A549 (cell line): ENCODE results near the gene EEF1AKMT1. TPM values are rescaled to one million over a fixed set of nuclear protein-coding genes. Genes with fewer than 3 reads are reported as not detected.
A peak's percentile ranks its signal among the peaks of the same experiment; 100 is the strongest.

Experiments used
- ATAC-seq, 2 experiments: fragments of 200-7000 bp in 1 of 2; fragments of >200 bp in 1 of 2; cut with Nextera tagmentation in 1 of 2; cut with Tn5 transposase in 1 of 2; 3 replicates each; pipeline versions ENCODE4 v1.8.0 to v1.9.1; 2018 to 2020; ENCODE audit warnings: mild to moderate bottlenecking in 1 of 2, moderate library complexity in 1 of 2
- CTCF ChIA-PET: fragments of 300-600 bp; sonication (Branson Sonifier 250); formaldehyde crosslinking; extraction: SDS; loops from one replicate; lab custom pipeline; 2021; ENCODE audit warnings: antibody characterized with exemption, inconsistent platforms; lab: Yijun Ruan, JAX
- POLR2A ChIA-PET: fragments of 350-600 bp; formaldehyde crosslinking; extraction: SDS; loops from one replicate; lab custom pipeline; 2021; ENCODE audit warnings: antibody characterized with exemption, inconsistent platforms; lab: Yijun Ruan, JAX
- DNase-seq, 2 experiments: peaks; one replicate each; pipeline versions ENCODE4 v3.0.0 to v3.0.0-alpha.2; 2011 to 2016; ENCODE audit warnings: low read depth in 1 of 2, low spot score in 1 of 2
- FAIRE-seq: peaks from 2 replicates; lab custom pipeline; 2011; peaks lifted over from hg19 to GRCh38; lab: Jason Lieb, UNC
- H3K27ac ChIP-seq, 2 experiments: fragments of >200 bp; sonication (Bioruptor Twin); formaldehyde crosslinking; 3 replicates each; pipeline ENCODE4 v1.5.1; 2016 to 2017
- H3K4me1 ChIP-seq: fragments of >200 bp; sonication (Bioruptor Twin); formaldehyde crosslinking; 3 replicates; pipeline ENCODE4 v1.6.1; 2016
- H3K4me2 ChIP-seq: fragments of >200 bp; sonication (Bioruptor Twin); formaldehyde crosslinking; 3 replicates; pipeline ENCODE4 v1.6.1; 2016
- H3K4me3 ChIP-seq: fragments of >200 bp; sonication (Bioruptor Twin); formaldehyde crosslinking; 3 replicates; pipeline ENCODE4 v1.5.1; 2016
- H3K9me3 ChIP-seq: fragments of >200 bp; sonication (Bioruptor Twin); formaldehyde crosslinking; 3 replicates; pipeline ENCODE4 v1.6.1; 2016
- ATOH8 ChIP-seq: fragments of 250-450 bp; sonication (Bioruptor Pico); IDR thresholded peaks from 2 replicates; pipeline ENCODE4 v1.5.0; 2020; ENCODE audit warnings: low read depth, mild to moderate bottlenecking, moderate library complexity
- BHLHE40 ChIP-seq: IDR thresholded peaks from 2 replicates; pipeline ENCODE4 v1.6.1; 2012; ENCODE audit warnings: low read depth, low read length, inconsistent platforms
- CEBPB ChIP-seq, 2 experiments: fragments of >200 bp in 1 of 2; sonication (Bioruptor Twin) in 1 of 2; formaldehyde crosslinking in 1 of 2; IDR thresholded peaks; 2 replicates each; pipeline ENCODE4 v1.6.1; 2012 to 2016
- CHD4 ChIP-seq: fragments of 200-600 bp; sonication (generic); IDR thresholded peaks from 2 replicates; pipeline ENCODE4 v1.6.1; 2016; ENCODE audit warnings: antibody characterized with exemption, mild to moderate bottlenecking, borderline replicate concordance
- CTCF ChIP-seq: fragments of >200 bp; sonication (Bioruptor Twin); formaldehyde crosslinking; IDR thresholded peaks from 3 replicates; pipeline ENCODE4 v1.5.1; 2016
- EHF ChIP-seq: fragments of 250-450 bp; sonication (Bioruptor Pico); IDR thresholded peaks from 2 replicates; pipeline ENCODE4 v1.5.0; 2020; ENCODE audit warnings: mild to moderate bottlenecking
- FOSB ChIP-seq: fragments of 250-450 bp; sonication (Bioruptor Pico); IDR thresholded peaks from 2 replicates; pipeline ENCODE4 v1.5.0; 2020; ENCODE audit warnings: mild to moderate bottlenecking, moderate library complexity
- FOXS1 ChIP-seq: fragments of 250-450 bp; sonication (Bioruptor Pico); IDR thresholded peaks from 2 replicates; pipeline ENCODE4 v1.5.0; 2020; ENCODE audit warnings: mild to moderate bottlenecking, moderate library complexity
- GATA3 ChIP-seq: IDR thresholded peaks from 2 replicates; pipeline ENCODE4 v1.6.1; 2012; ENCODE audit warnings: borderline replicate concordance
- HDAC2 ChIP-seq: fragments of 200-600 bp; sonication (generic); IDR thresholded peaks from 2 replicates; pipeline ENCODE4 v1.6.1; 2016
- HES2 ChIP-seq: fragments of >200 bp; sonication (Bioruptor Twin); formaldehyde crosslinking; IDR thresholded peaks from 2 replicates; pipeline ENCODE4 v1.6.1; 2016
- HOXA7 ChIP-seq: fragments of 250-450 bp; sonication (Bioruptor Pico); IDR thresholded peaks from 2 replicates; pipeline ENCODE4 v1.5.0; 2020; ENCODE audit warnings: mild to moderate bottlenecking, moderate library complexity
- JUN ChIP-seq, 2 experiments: fragments of >200 bp; sonication (Bioruptor Twin); formaldehyde crosslinking; IDR thresholded peaks; 2 replicates in 1 of 2; 3 replicates in 1 of 2; pipeline ENCODE4 v1.6.1; 2016 to 2017
- JUNB ChIP-seq: fragments of >200 bp; sonication (Bioruptor Twin); formaldehyde crosslinking; IDR thresholded peaks from 2 replicates; pipeline ENCODE4 v1.6.1; 2016
- MAZ ChIP-seq: fragments of 150-350 bp; IDR thresholded peaks from 2 replicates; pipeline ENCODE4 v1.6.1; 2014; ENCODE audit warnings: antibody characterized with exemption, low read depth, low read length, borderline replicate concordance
- PBX3 ChIP-seq: IDR thresholded peaks from 2 replicates; pipeline ENCODE4 v1.6.1; 2012
- PHF8 ChIP-seq: fragments of 200-600 bp; sonication (generic); IDR thresholded peaks from 2 replicates; pipeline ENCODE4 v1.6.1; 2016; ENCODE audit warnings: low read depth, mild to moderate bottlenecking, antibody characterized with exemption, moderate library complexity, borderline replicate concordance
- RAD21 ChIP-seq, 2 experiments: fragments of >200 bp in 1 of 2; sonication (Bioruptor Twin) in 1 of 2; formaldehyde crosslinking in 1 of 2; IDR thresholded peaks in 1 of 2; conservative IDR thresholded peaks in 1 of 2; 2 replicates in 1 of 2; 3 replicates in 1 of 2; pipeline ENCODE4 v1.6.1; 2012 to 2018; ENCODE audit warnings: inconsistent platforms in 1 of 2
- RCOR1 ChIP-seq: fragments of 150-350 bp; IDR thresholded peaks from 2 replicates; pipeline ENCODE4 v1.6.1; 2014; ENCODE audit warnings: antibody characterized with exemption, low read length, low read depth
- SMC3 ChIP-seq: fragments of >200 bp; sonication (Bioruptor Twin); formaldehyde crosslinking; IDR thresholded peaks from 3 replicates; pipeline ENCODE4 v1.6.1; 2018; ENCODE audit warnings: inconsistent platforms
- TFCP2L1 ChIP-seq: fragments of 250-450 bp; sonication (Bioruptor Pico); IDR thresholded peaks from 2 replicates; pipeline ENCODE4 v1.5.0; 2021; ENCODE audit warnings: mild to moderate bottlenecking
- USF2 ChIP-seq: fragments of 450-650 bp; IDR thresholded peaks from 2 replicates; pipeline ENCODE4 v1.6.1; 2014; ENCODE audit warnings: antibody characterized with exemption
- ZC3H11A ChIP-seq: fragments of 450-650 bp; IDR thresholded peaks from 2 replicates; pipeline ENCODE4 v1.6.1; 2014; ENCODE audit warnings: antibody characterized with exemption, mild to moderate bottlenecking
- ZSCAN20 ChIP-seq: fragments of 250-450 bp; sonication (Bioruptor Pico); IDR thresholded peaks from 2 replicates; pipeline ENCODE4 v1.8.0; 2022; ENCODE audit warnings: mild to moderate bottlenecking, moderate library complexity
- WGBS: methylation state at CpG from one replicate; pipeline ENCODE4 v1.1.6; 2017; ENCODE audit errors: missing lambda C conversion rate; 5-methylcytosine and 5-hydroxymethylcytosine counted together
- polyA plus RNA-seq, 4 experiments: library from polyadenylated mRNA; depleted of rRNA in 3 of 4; stranded (reverse); fragments of >200 nt; fragmentation: RNase III in 1 of 4; extraction: RNeasy Plus Mini Kit Qiagen cat#74134 plus additional on column Dnase treatment in 1 of 4; gene quantifications; 2 replicates in 3 of 4; 3 replicates in 1 of 4; pipeline ENCODE4 v1.2.3, GENCODE V29; 2011 to 2017
- TF ChIP-seq, protein P1 (sequence below): fragments of 250-450 bp; sonication (Bioruptor Pico); IDR thresholded peaks from 2 replicates; pipeline ENCODE4 v1.5.0; 2021; ENCODE audit warnings: mild to moderate bottlenecking, moderate library complexity, borderline replicate concordance
- TF ChIP-seq, protein P2 (sequence below): IDR thresholded peaks from 2 replicates; pipeline ENCODE4 v1.6.1; 2012

Gene EEF1AKMT1
- polyA plus RNA-seq, 2 of the 4 experiments (the other 2 are of a cell fraction), result 8.1 to 10.0 TPM

- no peak for ATAC-seq
- TF ChIP-seq TFCP2L1 (CRISPR knock-in tag), result no peak
- TF ChIP-seq CTCF, result no peak
- no peak for TF ChIP-seq JUN (IDR thresholded peaks at IDR 0.05)
- TF ChIP-seq CHD4, result no peak
- no peak for TF ChIP-seq MAZ
- TF ChIP-seq FOXS1, result no peak
- TF ChIP-seq RAD21 (conservative IDR thresholded peaks at IDR 0.05 in 1 of 2, IDR thresholded peaks at IDR 0.05 in 1 of 2), result no peak
- no peak for TF ChIP-seq USF2
- WGBS, result 83% methylated on average over 10 of the region's 10 CpGs
- Histone ChIP-seq H3K4me1 (no peaks in the 10 kb centered on the region), H3K4me2 (peak overlapping the region; percentile 78), H3K9me3 (peaks cover 6% of the 10 kb centered on the region; the same call in 1 of the 3 replicates), H3K27ac (peak overlapping the region; percentile 87 to 95), H3K4me3 (peak overlapping the region; percentile 66)
- no peak for DNase-seq
- CTCF ChIA-PET, result interaction anchor here (1.4 kb wide), 1 partner anchor 56 kb away, joined by 4 read pairs; no protein-coding TSS in a partner anchor
- FAIRE-seq, result no peak
- POLR2A ChIA-PET, result interaction anchor here (0.7 kb wide), 1 partner anchor 63 kb away, joined by 3 read pairs; no protein-coding TSS in a partner anchor
These were observed 1.2 kb downstream of the EEF1AKMT1 start for GRCh38 chr13:20772401-20773131.

DNA sequence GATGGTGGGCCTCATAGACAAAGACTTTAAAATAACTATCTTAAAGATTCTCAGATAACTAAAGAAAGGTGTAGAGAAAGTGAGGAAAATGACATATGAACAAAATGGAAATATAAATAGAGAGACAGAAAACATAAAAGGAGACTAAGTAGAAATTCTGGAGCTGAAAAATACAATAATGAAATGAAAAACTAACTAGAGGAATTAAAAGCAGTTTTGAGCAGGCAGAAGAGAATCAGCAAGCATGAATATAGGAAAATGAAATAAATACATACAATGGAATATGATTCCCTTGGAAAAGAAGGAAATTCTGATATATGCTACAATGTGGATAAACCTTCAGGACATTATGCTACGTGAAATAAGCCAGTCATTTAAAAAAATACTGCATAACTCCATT, 3.9 kb downstream of the EEF1AKMT1 start:
- 87% methylated on average over 1 of the region's 1 CpG for WGBS
- no peak overlapping the region for H3K4me3 ChIP-seq
- ATAC-seq (no peak), DNase-seq (no peak), FAIRE-seq (no peak)
- TF ChIP-seq MAZ (no peak), JUNB (no peak), EHF (CRISPR knock-in tag) (no peak), BHLHE40 (no peak), FOSB (no peak)
- no peak overlapping the region for H3K27ac ChIP-seq
- H3K4me1 ChIP-seq, result no peaks in the 10 kb centered on the region
- H3K9me3 ChIP-seq, result peaks cover 6% of the 10 kb centered on the region; the same call in 1 of the 3 replicates
- ChIA-PET POLR2A (no interaction called here), CTCF (no interaction called here)
- no peak overlapping the region for H3K4me2 ChIP-seq

DNA sequence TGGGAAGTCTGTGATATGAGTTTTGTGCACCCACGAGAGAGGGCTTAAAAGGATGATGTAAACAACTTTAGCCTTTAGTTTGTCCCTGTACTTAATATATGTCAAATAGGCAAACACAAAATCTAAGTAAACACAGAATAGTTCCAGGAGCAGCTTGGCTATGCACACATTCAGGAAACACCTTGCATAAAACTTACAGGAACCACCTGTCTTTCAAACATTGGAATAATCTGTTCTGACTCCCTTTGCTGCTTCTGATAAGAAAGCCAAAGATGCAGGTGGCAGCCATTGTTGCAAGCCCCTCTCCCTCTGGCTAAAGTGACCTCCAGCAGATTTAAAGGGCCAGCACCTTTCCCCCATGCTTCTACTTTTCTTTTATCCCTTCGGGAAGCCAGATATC, 4.7 kb downstream of the EEF1AKMT1 start:
- POLR2A ChIA-PET, result no interaction called here
- ATAC-seq (no peak), FAIRE-seq (no peak), DNase-seq (no peak)
- Histone ChIP-seq H3K4me1 (no peaks in the 10 kb centered on the region), H3K27ac (no peak overlapping the region), H3K9me3 (peaks cover 6% of the 10 kb centered on the region; the same call in 1 of the 3 replicates), H3K4me2 (no peak overlapping the region), H3K4me3 (no peak overlapping the region)
- 77% methylated on average over 2 of the region's 2 CpGs for WGBS
- CTCF ChIA-PET, result no interaction called here
- TF ChIP-seq JUN (IDR thresholded peaks at IDR 0.05) (no peak), RCOR1 (no peak), FOSB (no peak), HES2 (no peak), ZC3H11A (no peak), GATA3 (no peak), HOXA7 (CRISPR knock-in tag) (no peak), PBX3 (no peak), HDAC2 (no peak), TFCP2L1 (CRISPR knock-in tag) (no peak), ATOH8 (CRISPR knock-in tag) (no peak), CEBPB (IDR thresholded peaks at IDR 0.05) (no peak), PHF8 (no peak), FOXS1 (no peak), SMC3 (no peak), ZSCAN20 (CRISPR knock-in tag) (no peak)
- TF ChIP-seq, protein P1, sequence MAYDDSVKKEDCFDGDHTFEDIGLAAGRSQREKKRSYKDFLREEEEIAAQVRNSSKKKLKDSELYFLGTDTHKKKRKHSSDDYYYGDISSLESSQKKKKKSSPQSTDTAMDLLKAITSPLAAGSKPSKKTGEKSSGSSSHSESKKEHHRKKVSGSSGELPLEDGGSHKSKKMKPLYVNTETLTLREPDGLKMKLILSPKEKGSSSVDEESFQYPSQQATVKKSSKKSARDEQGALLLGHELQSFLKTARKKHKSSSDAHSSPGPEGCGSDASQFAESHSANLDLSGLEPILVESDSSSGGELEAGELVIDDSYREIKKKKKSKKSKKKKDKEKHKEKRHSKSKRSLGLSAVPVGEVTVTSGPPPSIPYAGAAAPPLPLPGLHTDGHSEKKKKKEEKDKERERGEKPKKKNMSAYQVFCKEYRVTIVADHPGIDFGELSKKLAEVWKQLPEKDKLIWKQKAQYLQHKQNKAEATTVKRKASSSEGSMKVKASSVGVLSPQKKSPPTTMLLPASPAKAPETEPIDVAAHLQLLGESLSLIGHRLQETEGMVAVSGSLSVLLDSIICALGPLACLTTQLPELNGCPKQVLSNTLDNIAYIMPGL (CRISPR knock-in tag), result no peak
- TF ChIP-seq, protein P2, sequence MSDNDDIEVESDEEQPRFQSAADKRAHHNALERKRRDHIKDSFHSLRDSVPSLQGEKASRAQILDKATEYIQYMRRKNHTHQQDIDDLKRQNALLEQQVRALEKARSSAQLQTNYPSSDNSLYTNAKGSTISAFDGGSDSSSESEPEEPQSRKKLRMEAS, result no peak
